GM23338 (cell line): ENCODE data around the gene USF2. TPM values are rescaled to one million over a fixed set of nuclear protein-coding genes. Genes with fewer than 3 reads are reported as not detected.

Source experiments
- ATAC-seq: fragments of 200-7000 bp; cut with Tn5 transposase; 3 replicates; pipeline ENCODE4 v1.9.1; 2020
- DNase-seq: peaks from one replicate; pipeline ENCODE4 v3.0.0-alpha.2; 2015; ENCODE audit warnings: low spot score
- H2AFZ ChIP-seq: fragments of 200-600 bp; sonication (generic); 2 replicates; pipeline ENCODE4 v1.8.0; 2016; ENCODE audit warnings: antibody characterized with exemption, mild to moderate bottlenecking, moderate library complexity
- H3F3A ChIP-seq: fragments of 200-600 bp; sonication (generic); replicated peaks from 2 replicates; pipeline ENCODE4 v1.8.0; 2017; ENCODE audit warnings: antibody characterized with exemption, mixed run types, low read depth
- H3K27ac ChIP-seq: fragments of 200-600 bp; sonication (generic); 2 replicates; pipeline ENCODE4 v1.6.1; 2016; ENCODE audit warnings: low read depth
- H3K27me3 ChIP-seq: fragments of 200-600 bp; sonication (generic); 2 replicates; pipeline ENCODE4 v1.8.0; 2016; ENCODE audit warnings: mild to moderate bottlenecking, mixed run types, moderate library complexity; ENCODE audit not compliant: insufficient read depth
- H3K36me3 ChIP-seq: fragments of 200-600 bp; sonication (generic); 2 replicates; pipeline ENCODE4 v1.8.0; 2016; ENCODE audit warnings: mild to moderate bottlenecking; ENCODE audit not compliant: insufficient read depth
- H3K4me1 ChIP-seq: fragments of 200-600 bp; sonication (generic); 2 replicates; pipeline ENCODE4 v1.8.0; 2016; ENCODE audit warnings: mild to moderate bottlenecking, moderate library complexity; ENCODE audit not compliant: insufficient read depth
- H3K4me2 ChIP-seq: fragments of 200-600 bp; sonication (generic); 2 replicates; pipeline ENCODE4 v1.7.1; 2017; ENCODE audit warnings: mixed run types
- H3K4me3 ChIP-seq: fragments of 200-600 bp; sonication (generic); 2 replicates; pipeline ENCODE4 v1.6.1; 2016; ENCODE audit warnings: mixed run types
- H3K79me2 ChIP-seq: fragments of 200-600 bp; sonication (generic); replicated peaks from 2 replicates; pipeline ENCODE4 v1.8.0; 2017; ENCODE audit warnings: mild to moderate bottlenecking; ENCODE audit not compliant: insufficient read depth
- H3K9me2 ChIP-seq: fragments of 200-600 bp; sonication (generic); 2 replicates; pipeline ENCODE4 v1.8.0; 2017; ENCODE audit not compliant: insufficient read depth
- H4K20me1 ChIP-seq: fragments of 200-600 bp; sonication (generic); replicated peaks from 2 replicates; pipeline ENCODE4 v1.8.0; 2017; ENCODE audit warnings: mild to moderate bottlenecking; ENCODE audit not compliant: insufficient read depth
- H3K27ac Mint-ChIP-seq: 2 replicates; pipeline ENCODE4 v1.8.0; 2020; ENCODE audit warnings: inconsistent platforms, mild to moderate bottlenecking, moderate library complexity, mixed read lengths
- H3K27me3 Mint-ChIP-seq: 3 replicates; pipeline ENCODE4 v1.8.0; 2022; ENCODE audit warnings: low read depth, mild to moderate bottlenecking, moderate library complexity, mixed read lengths, inconsistent platforms; ENCODE audit not compliant: insufficient read depth, poor library complexity
- H3K36me3 Mint-ChIP-seq: 3 replicates; pipeline ENCODE4 v1.8.0; 2021; ENCODE audit warnings: low read depth, mild to moderate bottlenecking, inconsistent platforms, moderate library complexity, mixed read lengths
- H3K4me1 Mint-ChIP-seq: 3 replicates; pipeline ENCODE4 v1.8.0; 2020; ENCODE audit warnings: mild to moderate bottlenecking, inconsistent platforms, mixed read lengths
- H3K4me3 Mint-ChIP-seq: 3 replicates; pipeline ENCODE4 v1.8.0; 2021; ENCODE audit warnings: moderate library complexity, mild to moderate bottlenecking, inconsistent platforms, mixed read lengths
- H3K9me3 Mint-ChIP-seq: 3 replicates; pipeline ENCODE4 v1.8.0; 2020; ENCODE audit warnings: moderate library complexity, mild to moderate bottlenecking, inconsistent platforms, mixed read lengths
- CREB1 ChIP-seq: fragments of 250-450 bp; sonication (Bioruptor Pico); IDR thresholded peaks from 2 replicates; pipeline ENCODE4 v1.5.0; 2020; ENCODE audit warnings: low read depth, mild to moderate bottlenecking, moderate library complexity
- EZH2phosphoT487 ChIP-seq: fragments of 200-600 bp; sonication (generic); IDR thresholded peaks from one replicate; pipeline ENCODE4 v1.8.1; 2018; ENCODE audit warnings: antibody characterized with exemption; ENCODE audit not compliant: unreplicated experiment
- JUNB ChIP-seq: IDR thresholded peaks from one replicate; pipeline ENCODE4 v1.6.1; 2016; ENCODE audit warnings: antibody characterized with exemption; ENCODE audit not compliant: unreplicated experiment
- NANOG ChIP-seq: IDR thresholded peaks from 2 replicates; pipeline ENCODE4 v1.6.1; 2016; ENCODE audit warnings: antibody characterized with exemption, borderline replicate concordance
- POLR2AphosphoS5 ChIP-seq: IDR thresholded peaks from 2 replicates; pipeline ENCODE4 v1.6.1; 2016; ENCODE audit warnings: antibody characterized with exemption, low read depth
- ZNF331 ChIP-seq: fragments of 250-450 bp; sonication (Bioruptor Pico); IDR thresholded peaks from 2 replicates; pipeline ENCODE4 v1.5.0; 2020; ENCODE audit warnings: low read depth, mild to moderate bottlenecking, moderate library complexity
- polyA plus RNA-seq: library from polyadenylated mRNA; unstranded; fragments of >200 nt; fragmentation: Nextera tagmentation; extraction: Ambion mirVana; gene quantifications from 2 replicates; pipeline ENCODE4 v1.2.1, GENCODE V29; 2016
- total RNA-seq: library from RNA; depleted of rRNA; stranded (reverse); fragments of >200 nt; shearing (Covaris generic); gene quantifications from 2 replicates; pipeline ENCODE4 v1.2.3, GENCODE V29; 2014
- TF ChIP-seq, protein P1 (sequence below): fragments of 250-450 bp; sonication (Bioruptor Pico); IDR thresholded peaks from 2 replicates; pipeline ENCODE4 v1.5.0; 2020; ENCODE audit warnings: mild to moderate bottlenecking, moderate library complexity
- TF ChIP-seq, protein P2 (sequence below): IDR thresholded peaks from one replicate; pipeline ENCODE4 v1.6.1; 2018; ENCODE audit warnings: antibody characterized with exemption; ENCODE audit not compliant: unreplicated experiment
- TF ChIP-seq, protein P3 (sequence below), 2 experiments: fragments of 200-600 bp in 1 of 2; sonication (generic) in 1 of 2; conservative IDR thresholded peaks; 2 replicates each; pipeline versions ENCODE4 v1.5.1 to v1.6.1; 2016 to 2017; ENCODE audit warnings: antibody characterized with exemption in 2 of 2, low read depth in 2 of 2, mild to moderate bottlenecking in 2 of 2, moderate library complexity in 1 of 2

The USF2 gene
- total and polyA plus RNA-seq, 2 experiments from 2014 or later, result 28.9 to 60.5 TPM

DNA sequence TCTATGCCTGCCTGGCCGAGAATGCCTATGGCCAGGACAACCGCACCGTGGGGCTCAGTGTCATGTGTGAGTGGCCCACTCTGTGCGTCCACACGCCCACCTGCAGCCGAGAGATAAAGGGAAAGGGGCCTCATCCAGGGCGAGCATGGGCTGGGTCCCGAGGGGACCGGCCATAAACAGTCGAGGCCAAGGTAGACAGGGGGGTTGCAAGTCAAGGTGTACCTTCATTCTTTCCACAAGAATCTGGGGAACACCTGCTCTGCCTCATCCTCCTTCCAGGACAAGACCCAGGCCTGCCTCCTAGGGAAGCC, 31.5 kb downstream of the USF2 start (continued):
- TF ChIP-seq, protein P1, sequence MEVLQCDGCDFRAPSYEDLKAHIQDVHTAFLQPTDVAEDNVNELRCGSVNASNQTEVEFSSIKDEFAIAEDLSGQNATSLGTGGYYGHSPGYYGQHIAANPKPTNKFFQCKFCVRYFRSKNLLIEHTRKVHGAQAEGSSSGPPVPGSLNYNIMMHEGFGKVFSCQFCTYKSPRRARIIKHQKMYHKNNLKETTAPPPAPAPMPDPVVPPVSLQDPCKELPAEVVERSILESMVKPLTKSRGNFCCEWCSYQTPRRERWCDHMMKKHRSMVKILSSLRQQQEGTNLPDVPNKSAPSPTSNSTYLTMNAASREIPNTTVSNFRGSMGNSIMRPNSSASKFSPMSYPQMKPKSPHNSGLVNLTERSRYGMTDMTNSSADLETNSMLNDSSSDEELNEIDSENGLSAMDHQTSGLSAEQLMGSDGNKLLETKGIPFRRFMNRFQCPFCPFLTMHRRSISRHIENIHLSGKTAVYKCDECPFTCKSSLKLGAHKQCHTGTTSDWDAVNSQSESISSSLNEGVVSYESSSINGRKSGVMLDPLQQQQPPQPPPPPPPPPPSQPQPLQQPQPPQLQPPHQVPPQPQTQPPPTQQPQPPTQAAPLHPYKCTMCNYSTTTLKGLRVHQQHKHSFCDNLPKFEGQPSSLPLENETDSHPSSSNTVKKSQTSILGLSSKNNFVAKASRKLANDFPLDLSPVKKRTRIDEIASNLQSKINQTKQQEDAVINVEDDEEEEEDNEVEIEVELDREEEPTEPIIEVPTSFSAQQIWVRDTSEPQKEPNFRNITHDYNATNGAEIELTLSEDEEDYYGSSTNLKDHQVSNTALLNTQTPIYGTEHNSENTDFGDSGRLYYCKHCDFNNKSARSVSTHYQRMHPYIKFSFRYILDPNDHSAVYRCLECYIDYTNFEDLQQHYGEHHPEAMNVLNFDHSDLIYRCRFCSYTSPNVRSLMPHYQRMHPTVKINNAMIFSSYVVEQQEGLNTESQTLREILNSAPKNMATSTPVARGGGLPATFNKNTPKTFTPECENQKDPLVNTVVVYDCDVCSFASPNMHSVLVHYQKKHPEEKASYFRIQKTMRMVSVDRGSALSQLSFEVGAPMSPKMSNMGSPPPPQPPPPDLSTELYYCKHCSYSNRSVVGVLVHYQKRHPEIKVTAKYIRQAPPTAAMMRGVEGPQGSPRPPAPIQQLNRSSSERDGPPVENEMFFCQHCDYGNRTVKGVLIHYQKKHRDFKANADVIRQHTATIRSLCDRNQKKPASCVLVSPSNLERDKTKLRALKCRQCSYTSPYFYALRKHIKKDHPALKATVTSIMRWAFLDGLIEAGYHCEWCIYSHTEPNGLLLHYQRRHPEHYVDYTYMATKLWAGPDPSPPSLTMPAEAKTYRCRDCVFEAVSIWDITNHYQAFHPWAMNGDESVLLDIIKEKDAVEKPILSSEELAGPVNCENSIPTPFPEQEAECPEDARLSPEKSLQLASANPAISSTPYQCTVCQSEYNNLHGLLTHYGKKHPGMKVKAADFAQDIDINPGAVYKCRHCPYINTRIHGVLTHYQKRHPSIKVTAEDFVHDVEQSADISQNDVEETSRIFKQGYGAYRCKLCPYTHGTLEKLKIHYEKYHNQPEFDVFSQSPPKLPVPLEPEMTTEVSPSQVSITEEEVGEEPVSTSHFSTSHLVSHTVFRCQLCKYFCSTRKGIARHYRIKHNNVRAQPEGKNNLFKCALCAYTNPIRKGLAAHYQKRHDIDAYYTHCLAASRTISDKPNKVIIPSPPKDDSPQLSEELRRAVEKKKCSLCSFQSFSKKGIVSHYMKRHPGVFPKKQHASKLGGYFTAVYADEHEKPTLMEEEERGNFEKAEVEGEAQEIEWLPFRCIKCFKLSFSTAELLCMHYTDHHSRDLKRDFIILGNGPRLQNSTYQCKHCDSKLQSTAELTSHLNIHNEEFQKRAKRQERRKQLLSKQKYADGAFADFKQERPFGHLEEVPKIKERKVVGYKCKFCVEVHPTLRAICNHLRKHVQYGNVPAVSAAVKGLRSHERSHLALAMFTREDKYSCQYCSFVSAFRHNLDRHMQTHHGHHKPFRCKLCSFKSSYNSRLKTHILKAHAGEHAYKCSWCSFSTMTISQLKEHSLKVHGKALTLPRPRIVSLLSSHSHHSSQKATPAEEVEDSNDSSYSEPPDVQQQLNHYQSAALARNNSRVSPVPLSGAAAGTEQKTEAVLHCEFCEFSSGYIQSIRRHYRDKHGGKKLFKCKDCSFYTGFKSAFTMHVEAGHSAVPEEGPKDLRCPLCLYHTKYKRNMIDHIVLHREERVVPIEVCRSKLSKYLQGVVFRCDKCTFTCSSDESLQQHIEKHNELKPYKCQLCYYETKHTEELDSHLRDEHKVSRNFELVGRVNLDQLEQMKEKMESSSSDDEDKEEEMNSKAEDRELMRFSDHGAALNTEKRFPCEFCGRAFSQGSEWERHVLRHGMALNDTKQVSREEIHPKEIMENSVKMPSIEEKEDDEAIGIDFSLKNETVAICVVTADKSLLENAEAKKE (CRISPR knock-in tag), result no peak
- TF ChIP-seq NANOG (no peak), ZNF331 (CRISPR knock-in tag) (no peak), EZH2phosphoT487 (no peak)

DNA sequence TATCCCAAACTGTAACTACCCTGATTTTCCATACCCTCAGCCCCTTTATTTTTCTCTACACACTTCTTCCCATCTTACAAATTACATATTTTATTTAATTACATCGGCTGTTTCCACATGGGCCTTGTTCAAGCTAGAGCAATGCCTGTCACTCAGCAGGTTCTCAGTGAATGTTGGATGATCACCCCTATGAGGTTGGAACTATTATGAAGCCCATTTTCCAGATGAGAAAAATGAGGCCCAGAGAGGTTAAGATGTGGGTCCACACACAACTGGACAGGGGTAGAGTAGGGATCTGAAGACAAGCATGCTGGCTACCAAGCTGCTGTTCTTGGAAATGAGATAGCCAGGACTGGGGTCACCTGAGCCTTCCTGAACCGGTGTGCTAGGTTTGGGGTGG, 33.2 kb downstream of the USF2 start:
- Histone ChIP-seq H3K27ac (no peak overlapping the region), H3K4me3 (no peak overlapping the region), H4K20me1 (no peaks in the 10 kb centered on the region), H3K4me1 (no peaks in the 10 kb centered on the region; the same call in 1 of the 2 replicates), H3F3A (peaks cover 8% of the 10 kb centered on the region), H3K79me2 (no peaks in the 10 kb centered on the region), H3K4me2 (no peak overlapping the region), H3K36me3 (no peaks in the 10 kb centered on the region), H2AFZ (no peak overlapping the region), H3K9me2 (no peaks in the 10 kb centered on the region), H3K27me3 (no peaks in the 10 kb centered on the region)
- Mint-ChIP-seq H3K27me3 (peaks cover 9% of the 10 kb centered on the region), H3K27ac (no peak overlapping the region), H3K4me1 (peaks cover 5% of the 10 kb centered on the region; the same call in 2 of the 3 replicates), H3K4me3 (no peak overlapping the region), H3K9me3 (no peaks in the 10 kb centered on the region), H3K36me3 (no peaks in the 10 kb centered on the region)
- ATAC-seq (no peak), DNase-seq (no peak)
- TF ChIP-seq POLR2AphosphoS5, result no peak
- TF ChIP-seq, protein P2, sequence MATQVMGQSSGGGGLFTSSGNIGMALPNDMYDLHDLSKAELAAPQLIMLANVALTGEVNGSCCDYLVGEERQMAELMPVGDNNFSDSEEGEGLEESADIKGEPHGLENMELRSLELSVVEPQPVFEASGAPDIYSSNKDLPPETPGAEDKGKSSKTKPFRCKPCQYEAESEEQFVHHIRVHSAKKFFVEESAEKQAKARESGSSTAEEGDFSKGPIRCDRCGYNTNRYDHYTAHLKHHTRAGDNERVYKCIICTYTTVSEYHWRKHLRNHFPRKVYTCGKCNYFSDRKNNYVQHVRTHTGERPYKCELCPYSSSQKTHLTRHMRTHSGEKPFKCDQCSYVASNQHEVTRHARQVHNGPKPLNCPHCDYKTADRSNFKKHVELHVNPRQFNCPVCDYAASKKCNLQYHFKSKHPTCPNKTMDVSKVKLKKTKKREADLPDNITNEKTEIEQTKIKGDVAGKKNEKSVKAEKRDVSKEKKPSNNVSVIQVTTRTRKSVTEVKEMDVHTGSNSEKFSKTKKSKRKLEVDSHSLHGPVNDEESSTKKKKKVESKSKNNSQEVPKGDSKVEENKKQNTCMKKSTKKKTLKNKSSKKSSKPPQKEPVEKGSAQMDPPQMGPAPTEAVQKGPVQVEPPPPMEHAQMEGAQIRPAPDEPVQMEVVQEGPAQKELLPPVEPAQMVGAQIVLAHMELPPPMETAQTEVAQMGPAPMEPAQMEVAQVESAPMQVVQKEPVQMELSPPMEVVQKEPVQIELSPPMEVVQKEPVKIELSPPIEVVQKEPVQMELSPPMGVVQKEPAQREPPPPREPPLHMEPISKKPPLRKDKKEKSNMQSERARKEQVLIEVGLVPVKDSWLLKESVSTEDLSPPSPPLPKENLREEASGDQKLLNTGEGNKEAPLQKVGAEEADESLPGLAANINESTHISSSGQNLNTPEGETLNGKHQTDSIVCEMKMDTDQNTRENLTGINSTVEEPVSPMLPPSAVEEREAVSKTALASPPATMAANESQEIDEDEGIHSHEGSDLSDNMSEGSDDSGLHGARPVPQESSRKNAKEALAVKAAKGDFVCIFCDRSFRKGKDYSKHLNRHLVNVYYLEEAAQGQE, result no peak
- TF ChIP-seq EZH2phosphoT487, result no peak
- no peak for TF ChIP-seq CREB1
- TF ChIP-seq, protein P3, sequence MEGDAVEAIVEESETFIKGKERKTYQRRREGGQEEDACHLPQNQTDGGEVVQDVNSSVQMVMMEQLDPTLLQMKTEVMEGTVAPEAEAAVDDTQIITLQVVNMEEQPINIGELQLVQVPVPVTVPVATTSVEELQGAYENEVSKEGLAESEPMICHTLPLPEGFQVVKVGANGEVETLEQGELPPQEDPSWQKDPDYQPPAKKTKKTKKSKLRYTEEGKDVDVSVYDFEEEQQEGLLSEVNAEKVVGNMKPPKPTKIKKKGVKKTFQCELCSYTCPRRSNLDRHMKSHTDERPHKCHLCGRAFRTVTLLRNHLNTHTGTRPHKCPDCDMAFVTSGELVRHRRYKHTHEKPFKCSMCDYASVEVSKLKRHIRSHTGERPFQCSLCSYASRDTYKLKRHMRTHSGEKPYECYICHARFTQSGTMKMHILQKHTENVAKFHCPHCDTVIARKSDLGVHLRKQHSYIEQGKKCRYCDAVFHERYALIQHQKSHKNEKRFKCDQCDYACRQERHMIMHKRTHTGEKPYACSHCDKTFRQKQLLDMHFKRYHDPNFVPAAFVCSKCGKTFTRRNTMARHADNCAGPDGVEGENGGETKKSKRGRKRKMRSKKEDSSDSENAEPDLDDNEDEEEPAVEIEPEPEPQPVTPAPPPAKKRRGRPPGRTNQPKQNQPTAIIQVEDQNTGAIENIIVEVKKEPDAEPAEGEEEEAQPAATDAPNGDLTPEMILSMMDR (conservative IDR thresholded peaks at IDR 0.05; ENCODE audit: low read depth in 2 of 2), result no peak
- TF ChIP-seq ZNF331 (CRISPR knock-in tag), result no peak
- TF ChIP-seq NANOG, result no peak
- no peak for TF ChIP-seq JUNB
